ENCODE data around the gene TRAF3.
A peak's percentile ranks its signal among the peaks of the same experiment; 100 is the strongest.

The TRAF3 gene

GRCh38 chr14:102777711-102778337, 575 bp downstream of the TRAF3 start:
- DNase-seq (ENCODE audit: low spot score) = peak; percentile 54

DNA sequence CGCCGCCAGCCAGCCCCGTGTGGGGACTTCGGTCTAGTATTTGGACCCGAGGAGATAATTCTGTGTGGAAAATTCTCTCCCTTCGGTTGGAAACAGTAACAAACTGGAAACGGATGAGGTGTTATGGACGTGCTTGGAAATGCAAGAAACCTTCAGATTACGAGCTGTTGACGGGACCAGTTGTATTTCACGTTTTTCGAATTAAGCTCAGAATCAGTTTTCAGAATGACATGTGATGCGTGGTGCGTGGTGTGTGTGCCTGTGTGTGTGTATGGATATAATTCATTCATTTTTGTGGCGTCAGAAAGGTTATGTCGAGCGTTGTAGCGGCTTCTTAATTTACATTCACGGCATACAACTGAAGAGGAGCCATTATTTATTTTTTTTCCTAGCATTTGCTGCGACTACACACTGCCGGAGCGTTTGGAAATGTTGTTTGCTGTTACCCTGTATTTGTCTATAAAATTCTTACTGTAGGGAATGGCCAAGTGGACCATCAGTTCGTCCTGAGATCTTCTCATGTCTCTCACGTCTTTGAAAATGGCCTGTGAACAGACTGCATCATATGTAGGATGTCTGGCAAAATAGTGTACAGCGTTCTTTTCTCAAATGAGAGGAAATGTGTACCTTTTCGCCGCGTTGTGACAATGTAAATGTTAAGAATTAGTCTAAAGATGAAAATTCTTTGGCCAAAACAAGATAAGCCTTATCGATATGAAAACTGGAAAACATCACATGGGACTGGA, 1.3 kb downstream of the TRAF3 start:
- no peak for DNase-seq (ENCODE audit: low spot score)

DNA sequence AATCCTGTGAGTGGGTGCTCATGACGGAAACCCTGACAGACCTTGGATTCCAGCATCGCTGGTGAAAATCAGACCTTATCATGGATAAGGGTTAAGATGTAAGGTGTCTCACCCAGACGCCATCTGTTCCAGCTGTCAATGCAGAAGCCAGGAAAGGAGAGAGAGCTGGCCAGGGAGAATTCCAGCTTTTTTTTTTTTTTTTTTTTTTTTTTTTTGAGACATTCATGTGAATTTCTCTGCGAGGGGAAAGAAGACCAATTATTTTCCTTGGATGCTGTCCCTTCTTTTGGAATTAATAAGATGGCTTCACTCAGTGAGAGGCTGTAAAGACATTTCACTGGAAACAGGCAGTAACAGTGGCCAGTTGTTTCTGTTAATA, 1.8 kb downstream of the TRAF3 start:
- DNase-seq (ENCODE audit: low spot score) = no peak

GRCh38 chr14:102779574-102780315, 2.5 kb downstream of the TRAF3 start:
- no peak for DNase-seq (ENCODE audit: low spot score)

GRCh38 chr14:102781063-102781462, 3.8 kb downstream of the TRAF3 start:
- no peak for DNase-seq (ENCODE audit: low spot score)

- no peak for DNase-seq (ENCODE audit: low spot score)
Observed at GRCh38 chr14:102782974-102783373, 5.7 kb downstream of the TRAF3 start.

GRCh38 chr14:102784892-102785594, 7.8 kb downstream of the TRAF3 start:
- no peak for DNase-seq (ENCODE audit: low spot score)

DNA sequence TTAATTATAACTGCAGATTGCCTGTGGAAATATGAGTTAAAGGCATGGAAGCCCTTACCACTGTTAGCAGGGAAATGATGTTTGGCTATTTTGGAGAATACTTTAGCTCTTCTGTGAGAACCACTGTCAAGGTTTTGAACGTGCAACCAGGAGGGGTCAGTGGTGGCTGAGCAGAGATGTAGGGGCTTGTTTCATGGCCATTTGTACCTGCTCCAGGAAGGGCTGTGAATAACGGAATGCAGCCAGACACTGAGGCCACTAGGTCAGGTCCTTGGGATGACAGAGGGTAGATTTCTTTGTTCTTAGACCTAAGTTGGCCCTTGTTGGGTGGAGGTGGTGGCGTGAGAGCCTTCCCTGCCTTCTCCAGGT, 8.3 kb downstream of the TRAF3 start:
- no peak for DNase-seq (ENCODE audit: low spot score)

- DNase-seq (ENCODE audit: low spot score) = no peak
Observed at GRCh38 chr14:102786768-102787167, 9.5 kb downstream of the TRAF3 start.

DNA sequence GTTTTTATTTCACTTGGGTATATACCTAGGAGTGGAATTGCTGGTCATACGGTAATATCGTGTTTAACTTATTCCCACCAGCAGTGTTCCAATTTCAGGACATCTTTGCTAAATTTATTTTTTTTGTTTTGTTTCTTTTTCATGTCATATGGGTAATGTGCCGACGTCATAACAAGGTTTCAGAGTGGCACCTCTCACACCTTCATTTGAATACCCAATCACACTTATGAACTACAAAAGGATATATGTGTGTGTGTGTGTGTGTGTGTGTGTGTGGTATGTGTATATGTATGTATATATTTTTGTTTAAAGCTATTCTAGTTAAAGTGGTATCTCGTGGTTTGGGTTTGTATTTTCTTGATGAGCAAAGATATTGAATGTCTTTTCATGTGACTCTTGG, 12.1 kb downstream of the TRAF3 start:
- DNase-seq (ENCODE audit: low spot score) = no peak

DNA sequence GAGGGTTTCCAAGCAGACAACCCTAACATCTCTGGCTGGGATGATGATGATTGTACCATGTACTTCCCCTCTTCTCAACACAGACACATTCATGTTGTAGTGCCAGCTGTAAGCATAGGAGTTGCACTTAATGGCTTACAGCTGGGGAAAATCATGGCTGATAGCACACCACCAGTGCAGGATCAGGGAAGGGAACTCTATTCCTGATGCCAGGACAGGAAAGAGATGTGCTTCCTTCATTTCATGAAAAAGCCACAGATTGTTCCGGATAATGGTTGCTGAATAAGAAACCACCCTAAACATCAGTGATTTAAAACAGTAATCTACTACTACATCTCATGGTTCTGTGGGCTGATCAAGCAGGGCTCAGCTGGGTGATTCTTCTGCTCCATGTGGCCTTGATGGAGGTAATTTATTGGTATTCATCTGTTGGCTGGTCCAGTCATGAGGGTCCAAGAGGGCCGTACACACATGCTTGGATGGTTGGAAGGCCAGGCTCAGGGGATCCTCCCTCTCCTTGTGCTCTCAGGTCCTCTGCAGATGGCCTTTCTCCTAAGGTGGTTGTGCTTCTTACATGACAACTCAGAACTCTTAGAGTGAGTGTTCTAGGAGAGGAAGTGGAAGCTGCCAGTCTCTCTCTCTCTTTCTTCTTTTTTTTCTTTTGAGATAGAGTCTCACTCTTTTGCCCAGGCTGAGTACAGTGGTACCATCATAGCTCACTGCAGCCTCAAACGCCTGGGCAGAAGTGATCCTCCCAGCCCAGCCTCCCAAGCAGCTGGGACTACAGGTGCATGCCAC, 16.5 kb downstream of the TRAF3 start:
- no peak for DNase-seq (ENCODE audit: low spot score)

GRCh38 chr14:102795060-102795925, 18.0 kb downstream of the TRAF3 start:
- peak; percentile 79 for DNase-seq (ENCODE audit: low spot score)

- no peak for DNase-seq (ENCODE audit: low spot score)
Observed at GRCh38 chr14:102796661-102797190, 19.5 kb downstream of the TRAF3 start.

DNA sequence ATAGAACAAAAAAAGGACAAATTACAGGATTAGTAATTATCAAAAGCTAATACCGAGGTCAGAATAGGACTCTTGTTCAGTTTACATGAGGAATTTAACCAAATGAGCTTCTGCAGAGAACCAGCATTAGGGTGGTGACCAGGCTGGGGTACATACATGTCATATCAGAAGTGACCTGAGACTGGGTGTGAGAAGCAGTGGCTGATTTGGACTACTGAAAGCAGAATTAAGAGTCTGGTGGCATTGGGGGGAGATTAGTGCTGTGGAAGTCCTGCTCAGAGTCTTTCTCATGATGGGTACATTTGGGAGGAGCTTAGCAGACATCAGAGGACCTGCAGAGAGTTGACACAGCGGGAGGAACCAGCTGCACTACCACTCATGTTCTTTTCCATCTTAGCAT, 21.7 kb downstream of the TRAF3 start:
- DNase-seq (ENCODE audit: low spot score) = no peak

DNA sequence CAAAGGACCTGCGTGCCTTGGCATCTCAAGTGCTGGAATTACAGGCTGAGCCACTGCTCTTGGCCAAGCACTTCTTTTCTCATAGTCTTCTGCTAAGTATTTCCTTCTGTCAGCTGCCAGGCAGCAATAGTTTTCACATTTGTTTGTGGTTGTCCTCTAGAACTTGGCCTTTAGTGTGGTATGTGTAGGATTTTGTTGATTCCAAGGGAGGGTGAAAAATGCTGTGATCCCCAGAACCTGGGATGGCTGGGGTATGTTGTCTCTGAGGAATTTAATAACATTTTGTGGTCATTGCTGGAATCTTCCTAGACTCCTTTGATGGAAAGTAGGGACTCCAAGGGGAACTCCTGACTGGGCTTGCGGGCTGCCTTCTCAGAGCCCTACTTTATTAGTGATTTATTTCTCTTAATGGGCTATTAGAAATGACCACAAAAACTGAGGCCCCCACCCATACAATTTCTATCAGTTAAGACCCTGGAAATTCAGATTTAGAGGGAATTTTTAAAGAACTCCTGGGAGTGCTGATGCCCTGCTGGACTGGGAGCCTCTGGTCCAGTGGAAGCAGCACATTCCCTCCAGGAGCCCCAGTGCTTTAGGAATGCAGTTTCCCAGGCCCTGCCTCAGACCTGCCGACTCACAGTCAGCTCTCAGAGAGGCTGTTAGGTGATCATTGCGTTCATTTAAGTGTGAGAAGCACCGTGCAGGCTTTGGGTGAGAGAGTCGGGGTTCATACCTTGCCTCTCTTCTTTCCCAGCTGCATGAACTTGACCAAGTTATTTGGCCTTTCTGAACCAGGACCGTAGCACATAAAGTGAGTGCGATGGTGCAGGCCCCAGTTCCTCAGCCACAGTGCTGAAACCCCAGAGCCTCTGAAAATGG, 22.7 kb downstream of the TRAF3 start:
- DNase-seq (ENCODE audit: low spot score) = no peak

DNA sequence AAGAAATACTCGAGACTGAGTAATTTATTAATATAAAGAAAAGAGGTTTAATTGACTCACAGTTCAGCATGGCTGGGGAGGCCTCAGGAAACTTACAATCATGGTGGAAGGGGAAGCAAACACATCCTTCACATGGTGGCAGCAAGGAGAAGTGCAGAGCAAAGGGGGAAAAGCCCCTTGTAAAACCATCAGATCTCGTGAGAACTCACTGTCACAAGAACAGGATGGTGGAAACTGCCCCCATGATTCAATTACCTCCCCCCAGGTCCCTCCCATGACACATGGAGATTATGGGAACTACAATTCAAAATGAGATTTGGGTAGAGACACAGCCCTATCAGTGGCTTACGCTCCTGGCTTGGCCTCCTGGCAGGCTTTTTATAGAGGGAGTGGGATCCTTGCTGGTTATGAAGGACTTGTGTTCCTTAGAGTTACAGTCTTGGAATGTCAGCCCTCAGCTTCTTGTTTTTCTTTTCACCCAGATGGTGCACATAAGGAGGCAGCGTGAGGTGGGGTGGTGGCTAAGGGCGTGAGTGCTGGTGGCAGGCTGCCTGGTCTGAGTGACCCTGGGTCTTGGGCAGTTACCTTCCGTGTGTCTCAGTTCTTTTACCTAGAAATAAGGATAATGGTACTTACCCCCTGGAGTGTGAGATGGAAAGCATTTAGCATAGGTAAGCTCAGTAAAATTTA, 25.7 kb downstream of the TRAF3 start:
- no peak for DNase-seq (ENCODE audit: low spot score)

GRCh38 chr14:102804858-102805257, 27.6 kb downstream of the TRAF3 start:
- DNase-seq (ENCODE audit: low spot score) = no peak

DNA sequence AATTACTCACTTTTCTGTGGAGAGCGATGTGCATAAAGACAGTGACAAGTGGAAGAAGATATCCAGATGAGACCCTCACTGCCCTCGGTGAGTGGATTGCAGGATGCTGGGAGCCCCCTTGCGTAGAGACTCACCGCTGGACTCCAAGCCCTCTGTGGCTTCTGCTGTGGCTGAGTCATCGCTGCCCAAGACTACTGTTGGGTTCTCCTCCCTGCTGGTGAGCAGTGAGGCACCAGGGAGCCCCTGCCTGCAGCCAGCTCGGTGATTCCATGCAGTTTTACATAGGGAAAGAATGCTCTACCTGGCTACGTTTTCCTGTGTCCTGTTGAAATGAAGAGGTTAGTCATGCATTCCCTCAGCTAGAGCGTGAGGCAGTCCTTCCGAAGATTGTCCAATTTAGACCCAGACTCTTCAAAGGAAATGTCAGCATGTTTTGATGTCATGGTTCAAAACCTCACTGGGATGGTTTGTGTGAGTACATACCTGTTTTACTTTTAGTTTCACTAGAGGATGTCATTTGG, 28.2 kb downstream of the TRAF3 start:
- no peak for DNase-seq (ENCODE audit: low spot score)

DNA sequence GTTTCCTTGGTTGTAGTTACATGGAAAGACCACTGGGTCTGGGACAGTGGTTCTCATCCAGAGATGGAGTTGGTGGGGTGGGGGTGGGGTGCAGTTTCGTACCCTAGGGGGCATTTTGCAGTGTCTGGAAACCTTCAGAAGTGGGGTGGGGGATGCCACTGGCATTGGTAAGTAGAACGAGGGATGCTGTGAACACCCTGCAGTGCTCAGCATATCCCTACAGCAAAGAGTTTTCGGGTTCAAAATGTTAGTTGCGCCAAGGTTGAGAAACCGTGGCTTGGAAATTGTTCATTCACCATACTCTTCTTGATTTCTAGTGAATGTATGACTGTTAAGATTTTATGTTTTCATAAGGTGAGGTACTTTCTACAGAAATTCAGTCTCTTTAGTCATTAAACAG, 28.7 kb downstream of the TRAF3 start:
- DNase-seq (ENCODE audit: low spot score) = no peak

Data from HuH-7.5 (cell line).